Hematopoietic multipotent progenitor cell treated with erythropoietin and hydrocortisone succinate and interleukin-3 and kit ligand, for 4 days (in vitro differentiated cells): ENCODE data around the gene ZGLP1.
"Not testable (repeated sequence)": the region's sequence is repeated elsewhere in the genome, so short reads cannot be mapped to it uniquely, and the experiment has no call there.

Experiments used
- DNase-seq: peaks from one replicate; pipeline ENCODE4 v3.0.0-alpha.2; 2015

Gene ZGLP1

DNA sequence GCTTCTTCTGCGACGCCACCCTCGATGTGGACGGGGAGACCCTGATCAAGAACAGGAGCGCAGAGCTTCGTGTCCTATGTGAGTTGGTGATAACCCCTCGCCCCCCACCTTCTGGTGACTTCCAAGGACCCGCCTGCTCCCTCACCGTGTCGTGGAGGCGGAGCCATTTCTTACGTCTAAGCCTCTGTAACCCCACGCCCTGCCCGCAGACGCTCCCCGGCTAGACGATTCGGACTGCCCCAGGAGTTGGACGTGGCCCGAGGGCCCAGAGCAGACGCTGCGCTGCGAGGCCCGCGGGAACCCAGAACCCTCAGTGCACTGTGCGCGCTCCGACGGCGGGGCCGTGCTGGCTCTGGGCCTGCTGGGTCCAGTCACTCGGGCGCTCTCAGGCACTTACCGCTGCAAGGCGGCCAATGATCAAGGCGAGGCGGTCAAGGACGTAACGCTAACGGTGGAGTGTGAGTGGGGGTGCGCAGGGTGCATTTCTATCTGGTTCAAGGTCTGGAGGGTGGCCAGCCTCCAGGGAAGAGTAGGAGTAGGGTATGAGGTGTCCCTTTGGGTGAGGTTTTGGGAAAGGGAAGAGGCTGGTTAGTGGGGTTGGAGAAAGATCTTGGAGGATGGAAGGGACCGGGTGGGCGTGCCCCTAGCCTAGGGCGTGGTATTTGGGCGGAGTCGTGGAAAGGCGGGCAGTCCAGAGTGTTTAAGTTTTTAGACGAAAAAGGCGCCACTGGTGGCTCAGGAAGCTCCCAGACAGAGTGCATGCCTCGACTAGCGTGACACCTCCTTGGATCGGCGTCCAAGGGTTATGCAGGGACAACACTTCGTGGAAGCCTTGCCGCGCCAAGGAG is 16.6 kb downstream of the ZGLP1 start:
- DNase-seq: peak; percentile 49

DNA sequence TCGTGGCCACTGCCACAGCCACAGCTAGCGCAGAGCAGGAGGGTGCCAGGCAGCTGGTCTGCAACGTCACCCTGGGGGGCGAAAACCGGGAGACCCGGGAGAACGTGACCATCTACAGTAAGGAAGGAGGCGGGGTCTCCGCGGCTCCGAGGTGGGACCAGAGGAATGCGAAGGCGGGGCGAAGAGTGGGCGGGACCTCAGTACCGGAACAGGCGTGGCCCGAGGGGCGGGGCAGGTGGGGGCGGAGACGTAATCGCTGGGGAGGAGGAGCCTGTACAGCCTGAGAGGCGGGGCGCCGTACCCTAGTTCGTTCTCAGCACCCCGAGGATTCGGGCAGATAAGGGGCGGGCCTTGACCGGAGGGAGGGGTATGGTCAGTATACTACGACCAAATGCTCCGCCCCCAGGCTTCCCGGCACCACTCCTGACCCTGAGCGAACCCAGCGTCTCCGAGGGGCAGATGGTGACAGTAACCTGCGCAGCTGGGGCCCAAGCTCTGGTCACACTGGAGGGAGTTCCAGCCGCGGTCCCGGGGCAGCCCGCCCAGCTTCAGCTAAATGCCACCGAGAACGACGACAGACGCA is 17.3 kb downstream of the ZGLP1 start:
- peak; percentile 93 for DNase-seq

DNA sequence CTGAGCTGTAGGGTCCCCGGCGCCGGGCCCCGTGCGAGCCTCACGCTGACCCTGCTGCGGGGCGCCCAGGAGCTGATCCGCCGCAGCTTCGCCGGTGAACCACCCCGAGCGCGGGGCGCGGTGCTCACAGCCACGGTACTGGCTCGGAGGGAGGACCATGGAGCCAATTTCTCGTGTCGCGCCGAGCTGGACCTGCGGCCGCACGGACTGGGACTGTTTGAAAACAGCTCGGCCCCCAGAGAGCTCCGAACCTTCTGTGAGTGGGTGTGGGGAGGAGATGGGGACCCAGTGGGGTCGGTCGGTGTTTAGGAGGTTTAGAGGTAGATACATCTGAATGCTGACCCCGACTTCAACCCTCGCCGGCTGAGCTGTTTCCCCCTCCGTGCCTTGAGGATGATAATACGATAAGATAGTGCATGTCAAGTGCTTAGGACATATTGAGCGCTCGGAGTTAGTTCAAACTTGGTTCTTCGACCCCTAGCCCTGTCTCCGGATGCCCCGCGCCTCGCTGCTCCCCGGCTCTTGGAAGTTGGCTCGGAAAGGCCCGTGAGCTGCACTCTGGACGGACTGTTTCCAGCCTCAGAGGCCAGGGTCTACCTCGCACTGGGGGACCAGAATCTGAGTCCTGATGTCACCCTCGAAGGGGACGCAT is 17.9 kb downstream of the ZGLP1 start:
- DNase-seq: peak; percentile 54

DNA sequence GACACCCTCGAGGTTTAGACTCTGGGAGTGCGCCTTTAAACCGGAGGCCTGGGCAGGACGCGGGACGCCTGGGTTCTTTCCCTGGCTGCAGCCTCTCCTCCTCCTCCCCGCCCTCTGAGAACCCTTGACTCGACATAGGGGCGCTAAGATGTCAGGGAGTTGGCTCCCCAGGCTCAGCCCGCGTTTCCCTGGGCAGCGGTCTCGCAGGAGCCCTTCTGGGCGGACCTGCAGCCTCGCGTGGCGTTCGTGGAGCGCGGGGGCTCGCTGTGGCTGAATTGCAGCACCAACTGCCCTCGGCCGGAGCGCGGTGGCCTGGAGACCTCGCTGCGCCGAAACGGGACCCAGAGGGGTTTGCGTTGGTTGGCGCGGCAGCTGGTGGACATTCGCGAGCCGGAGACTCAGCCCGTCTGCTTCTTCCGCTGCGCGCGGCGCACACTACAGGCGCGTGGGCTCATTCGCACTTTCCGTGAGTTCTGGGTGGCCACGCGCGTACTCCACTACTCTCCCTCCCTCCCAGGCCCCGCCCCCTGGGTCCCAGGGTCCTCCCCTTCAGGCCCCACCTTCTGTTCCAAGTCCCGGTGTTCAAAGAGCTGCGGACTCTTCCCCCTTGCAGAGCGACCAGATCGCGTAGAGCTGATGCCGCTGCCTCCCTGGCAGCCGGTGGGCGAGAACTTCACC is 18.6 kb downstream of the ZGLP1 start:
- peak; percentile 92 for DNase-seq

DNA sequence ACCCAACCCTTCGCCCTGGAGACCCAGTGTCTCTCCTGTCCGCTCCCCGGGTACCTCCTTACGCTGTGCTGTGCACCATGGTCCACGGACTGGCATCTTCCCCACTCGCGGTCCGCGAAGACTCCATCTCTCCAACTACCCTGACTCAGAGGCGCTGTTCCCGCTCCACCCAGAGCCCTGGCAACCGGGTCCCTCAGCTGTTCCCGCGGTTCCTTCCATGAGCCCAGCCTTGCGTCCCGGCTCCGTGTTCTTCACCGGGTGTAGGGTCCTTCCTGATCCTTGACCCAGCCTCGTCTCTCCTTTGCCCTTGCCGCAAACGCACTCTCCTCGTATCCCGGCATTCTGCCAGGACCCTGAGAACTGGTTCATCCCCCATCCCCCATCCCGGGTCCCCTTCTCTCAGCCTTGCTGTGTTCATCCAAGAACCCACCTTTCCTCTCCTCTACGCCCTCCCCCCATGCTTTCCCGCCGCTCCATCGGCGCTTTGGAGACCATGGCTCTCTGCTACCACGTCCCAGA is 19.2 kb downstream of the ZGLP1 start:
- peak; percentile 53 for DNase-seq

DNA sequence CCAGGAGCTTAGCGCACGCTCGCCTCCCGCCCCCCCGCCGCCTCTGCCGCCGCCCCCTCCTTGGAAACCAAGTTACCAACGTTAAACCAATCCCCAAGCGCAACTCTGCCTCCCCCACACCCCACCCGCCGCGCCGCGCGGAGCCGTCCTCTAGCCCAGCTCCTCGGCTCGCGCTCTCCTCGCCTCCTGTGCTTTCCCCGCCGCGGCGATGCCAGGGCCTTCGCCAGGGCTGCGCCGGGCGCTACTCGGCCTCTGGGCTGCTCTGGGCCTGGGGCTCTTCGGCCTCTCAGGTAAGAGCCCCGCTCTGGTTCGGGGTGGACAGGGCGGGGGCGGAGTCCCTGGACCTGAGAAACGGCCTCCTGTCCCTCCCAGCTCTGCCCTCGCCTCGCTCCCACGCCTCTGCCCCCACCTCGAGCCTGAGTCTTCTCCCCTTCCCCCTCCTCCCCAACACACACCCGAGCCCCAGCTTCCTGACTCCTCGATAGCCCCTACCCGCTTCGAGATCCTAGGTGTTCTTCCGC is 19.7 kb downstream of the ZGLP1 start, which contains the start of gene ICAM5:
Gene ICAM5, plus strand, starts transcription at position 117 of the 521 bp plus-strand sequence. Its CDS starts 92 bp downstream, at position 209.
- peak; percentile 88 for DNase-seq

DNA sequence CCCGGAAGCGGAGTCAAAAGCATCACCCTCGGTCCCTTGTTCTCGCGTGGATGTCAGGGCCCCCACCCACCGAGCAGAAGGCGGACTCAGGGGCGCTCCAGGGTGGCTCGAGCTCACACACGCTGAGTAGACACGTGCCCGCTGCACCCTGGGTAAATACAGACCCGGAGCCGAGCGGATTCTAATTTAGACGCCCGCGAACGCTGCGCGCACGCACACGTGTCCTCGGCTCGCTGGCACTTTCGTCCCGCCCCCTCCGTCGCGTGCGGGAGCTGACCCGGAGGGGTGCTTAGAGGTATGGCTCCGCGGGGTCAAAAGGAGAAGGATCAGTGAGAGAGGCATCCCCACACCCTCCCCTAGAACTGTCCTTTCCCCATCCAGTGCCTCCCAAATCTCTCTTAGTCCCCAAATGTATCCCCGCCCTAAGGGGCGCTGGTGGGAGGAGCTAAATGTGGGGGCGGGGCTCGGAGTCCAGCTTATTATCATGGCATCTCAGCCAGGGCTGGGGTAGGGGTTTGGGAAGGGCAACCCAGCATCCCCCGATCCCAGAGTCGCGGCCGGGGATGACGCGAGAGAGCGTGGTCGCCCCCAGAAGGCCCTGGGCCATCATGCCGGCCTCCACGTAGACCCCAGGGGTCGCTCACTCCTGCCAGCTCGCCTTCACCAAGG is 20.3 kb downstream of the ZGLP1 start:
- DNase-seq: peak; percentile 95

GRCh38 chr19:10288662-10289166 is 20.9 kb downstream of the ZGLP1 start:
- peak; percentile 97 for DNase-seq

DNA sequence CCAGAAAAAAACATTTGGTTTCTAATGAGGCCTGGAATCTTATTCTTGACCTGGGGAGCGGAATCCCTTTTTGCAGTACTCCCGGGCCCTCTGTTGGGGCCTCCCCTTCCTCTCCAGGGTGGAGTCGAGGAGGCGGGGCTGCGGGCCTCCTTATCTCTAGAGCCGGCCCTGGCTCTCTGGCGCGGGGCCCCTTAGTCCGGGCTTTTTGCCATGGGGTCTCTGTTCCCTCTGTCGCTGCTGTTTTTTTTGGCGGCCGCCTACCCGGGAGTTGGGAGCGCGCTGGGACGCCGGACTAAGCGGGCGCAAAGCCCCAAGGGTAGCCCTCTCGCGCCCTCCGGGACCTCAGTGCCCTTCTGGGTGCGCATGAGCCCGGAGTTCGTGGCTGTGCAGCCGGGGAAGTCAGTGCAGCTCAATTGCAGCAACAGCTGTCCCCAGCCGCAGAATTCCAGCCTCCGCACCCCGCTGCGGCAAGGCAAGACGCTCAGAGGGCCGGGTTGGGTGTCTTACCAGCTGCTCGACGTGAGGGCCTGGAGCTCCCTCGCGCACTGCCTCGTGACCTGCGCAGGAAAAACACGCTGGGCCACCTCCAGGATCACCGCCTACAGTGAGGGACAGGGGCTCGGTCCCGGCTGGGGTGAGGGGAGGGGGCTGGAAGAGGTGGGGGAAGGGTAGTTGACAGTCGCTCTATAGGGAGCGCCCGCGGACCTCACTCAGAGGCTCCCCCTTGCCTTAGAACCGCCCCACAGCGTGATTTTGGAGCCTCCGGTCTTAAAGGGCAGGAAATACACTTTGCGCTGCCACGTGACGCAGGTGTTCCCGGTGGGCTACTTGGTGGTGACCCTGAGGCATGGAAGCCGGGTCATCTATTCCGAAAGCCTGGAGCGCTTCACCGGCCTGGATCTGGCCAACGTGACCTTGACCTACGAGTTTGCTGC is 22.5 kb downstream of the ZGLP1 start, which contains the start of gene ICAM4:
Gene ICAM4, plus strand, starts transcription at position 153 of the 935 bp plus-strand sequence. Its CDS starts 58 bp downstream, at position 211.
- DNase-seq: peak; percentile 97

GRCh38 chr19:10285393-10285792 is 24.2 kb downstream of the ZGLP1 start:
- peak; percentile 41 for DNase-seq

DNA sequence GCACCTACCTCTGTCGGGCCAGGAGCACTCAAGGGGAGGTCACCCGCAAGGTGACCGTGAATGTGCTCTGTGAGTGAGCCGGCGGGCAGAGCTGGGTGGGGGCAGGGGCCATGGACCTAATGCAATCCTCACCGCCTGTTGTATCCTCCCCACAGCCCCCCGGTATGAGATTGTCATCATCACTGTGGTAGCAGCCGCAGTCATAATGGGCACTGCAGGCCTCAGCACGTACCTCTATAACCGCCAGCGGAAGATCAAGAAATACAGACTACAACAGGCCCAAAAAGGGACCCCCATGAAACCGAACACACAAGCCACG is 24.7 kb downstream of the ZGLP1 start:
- DNase-seq: no peak

DNA sequence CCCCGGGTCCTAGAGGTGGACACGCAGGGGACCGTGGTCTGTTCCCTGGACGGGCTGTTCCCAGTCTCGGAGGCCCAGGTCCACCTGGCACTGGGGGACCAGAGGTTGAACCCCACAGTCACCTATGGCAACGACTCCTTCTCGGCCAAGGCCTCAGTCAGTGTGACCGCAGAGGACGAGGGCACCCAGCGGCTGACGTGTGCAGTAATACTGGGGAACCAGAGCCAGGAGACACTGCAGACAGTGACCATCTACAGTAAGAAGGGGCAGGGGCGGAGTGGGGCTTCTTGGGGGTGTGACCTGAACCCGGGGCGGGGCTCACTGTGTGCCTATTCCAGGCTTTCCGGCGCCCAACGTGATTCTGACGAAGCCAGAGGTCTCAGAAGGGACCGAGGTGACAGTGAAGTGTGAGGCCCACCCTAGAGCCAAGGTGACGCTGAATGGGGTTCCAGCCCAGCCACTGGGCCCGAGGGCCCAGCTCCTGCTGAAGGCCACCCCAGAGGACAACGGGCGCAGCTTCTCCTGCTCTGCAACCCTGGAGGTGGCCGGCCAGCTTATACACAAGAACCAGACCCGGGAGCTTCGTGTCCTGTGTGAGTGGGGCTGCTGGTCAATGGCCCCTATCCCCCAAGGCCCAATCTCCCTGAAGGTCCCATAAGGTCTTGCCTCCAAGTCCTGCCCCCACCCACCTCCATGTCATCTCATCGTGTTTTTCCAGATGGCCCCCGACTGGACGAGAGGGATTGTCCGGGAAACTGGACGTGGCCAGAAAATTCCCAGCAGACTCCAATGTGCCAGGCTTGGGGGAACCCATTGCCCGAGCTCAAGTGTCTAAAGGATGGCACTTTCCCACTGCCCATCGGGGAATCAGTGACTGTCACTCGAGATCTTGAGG is 25.3 kb downstream of the ZGLP1 start:
- DNase-seq: no peak

DNA sequence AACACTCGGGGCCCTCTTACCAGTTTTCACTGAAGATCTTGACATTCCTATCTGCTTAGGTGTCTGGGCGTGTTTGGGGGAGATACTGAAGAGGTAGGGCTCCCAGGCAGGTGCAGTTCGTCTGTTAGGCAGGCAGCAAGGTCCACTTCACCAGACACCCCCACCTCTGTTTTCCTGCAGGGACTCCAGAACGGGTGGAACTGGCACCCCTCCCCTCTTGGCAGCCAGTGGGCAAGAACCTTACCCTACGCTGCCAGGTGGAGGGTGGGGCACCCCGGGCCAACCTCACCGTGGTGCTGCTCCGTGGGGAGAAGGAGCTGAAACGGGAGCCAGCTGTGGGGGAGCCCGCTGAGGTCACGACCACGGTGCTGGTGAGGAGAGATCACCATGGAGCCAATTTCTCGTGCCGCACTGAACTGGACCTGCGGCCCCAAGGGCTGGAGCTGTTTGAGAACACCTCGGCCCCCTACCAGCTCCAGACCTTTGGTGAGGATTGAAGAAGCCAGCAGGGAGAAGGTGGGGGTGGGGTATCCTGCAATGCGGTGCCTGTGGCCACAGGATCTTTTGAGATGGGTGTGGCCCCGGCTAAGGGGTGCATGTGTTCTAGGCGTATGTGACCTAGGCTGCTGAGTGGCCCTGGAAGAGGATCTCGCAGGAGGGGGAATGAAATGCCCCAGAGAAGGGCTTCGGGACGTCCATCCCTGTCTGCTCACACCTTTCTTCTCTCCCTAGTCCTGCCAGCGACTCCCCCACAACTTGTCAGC is 26.1 kb downstream of the ZGLP1 start:
- DNase-seq: peak; percentile 68

DNA sequence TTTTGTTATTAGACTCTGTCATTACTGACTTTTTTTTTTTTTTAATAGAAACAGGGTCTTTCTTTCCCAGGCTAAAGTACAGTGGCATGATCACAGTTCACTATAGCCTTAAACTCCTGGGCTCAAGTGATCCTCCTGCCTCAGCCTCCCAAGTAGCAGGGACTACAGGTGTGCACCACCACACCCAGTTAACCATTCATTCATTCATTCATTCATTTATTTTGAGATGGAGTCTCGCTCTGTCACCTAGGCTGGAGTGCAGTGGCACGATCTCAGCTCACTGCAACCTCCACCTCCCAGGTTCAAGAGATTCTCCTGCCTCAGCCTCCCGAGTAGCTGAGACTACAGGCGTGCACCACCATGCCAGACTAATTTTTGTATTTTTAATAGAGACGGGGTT is 27.6 kb downstream of the ZGLP1 start:
- not testable (repeated sequence) for DNase-seq

GRCh38 chr19:10279737-10280442 is 29.7 kb downstream of the ZGLP1 start:
- DNase-seq: peak; percentile 29

GRCh38 chr19:10278935-10279334 is 30.7 kb downstream of the ZGLP1 start:
- DNase-seq: no peak

DNA sequence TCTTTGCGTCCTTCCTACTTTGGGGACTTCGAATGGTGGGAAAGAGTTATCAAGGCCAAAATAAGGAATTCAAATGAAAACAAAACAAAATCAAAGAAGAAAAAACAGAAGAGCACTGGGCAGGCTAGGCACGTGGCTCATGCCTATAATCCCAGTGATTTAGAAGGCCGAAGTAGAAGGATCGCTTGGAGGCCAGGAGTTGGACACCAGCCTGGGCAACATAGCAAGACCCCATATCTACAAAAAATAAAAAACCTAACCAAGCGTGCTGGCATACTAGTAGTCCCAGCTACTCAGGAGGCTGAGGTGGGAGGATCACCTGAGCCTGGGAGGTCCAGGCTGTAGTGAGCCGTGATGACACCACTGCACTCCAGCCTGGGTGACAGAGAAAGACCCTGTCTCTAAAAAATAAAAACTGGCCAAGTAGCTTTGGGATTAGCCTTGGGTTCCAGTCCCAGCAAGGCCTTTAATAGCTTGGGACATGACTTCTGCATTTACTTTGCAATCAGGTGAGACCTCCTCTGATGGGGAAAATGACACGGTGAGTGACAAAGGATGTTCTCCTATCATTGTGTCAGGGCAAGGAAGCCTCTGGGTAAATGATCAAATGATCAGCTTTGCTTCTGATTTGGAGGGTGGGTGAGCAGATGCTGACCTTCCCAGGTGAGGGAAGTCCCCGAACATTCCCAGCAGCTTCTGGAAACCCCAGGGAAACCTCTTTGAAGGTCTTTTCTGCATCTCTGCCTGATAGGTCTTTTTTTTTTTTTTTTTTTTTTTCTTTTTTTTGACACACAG is 31.6 kb downstream of the ZGLP1 start:
- DNase-seq: no peak
